Mucosa of descending colon (tissue), 3 donors: ENCODE results near the gene ASTL. TPM values are rescaled to one million over a fixed set of nuclear protein-coding genes. Genes with fewer than 3 reads are reported as not detected.

ENCODE experiments used
- ATAC-seq: fragments of 200-7000 bp; cut with Tn5 transposase; one replicate; pipeline ENCODE4 v1.9.1; 2020; ENCODE audit warnings: mild to moderate bottlenecking, moderate library complexity
- DNase-seq, 3 donors: peaks; one replicate each; pipeline ENCODE4 v3.0.0-alpha.2; 2020
- H3K36me3 ChIP-seq: fragments of 200-600 bp; one replicate; pipeline ENCODE4 v1.8.0; 2021; ENCODE audit warnings: low read depth, mild to moderate bottlenecking
- H3K4me1 ChIP-seq: fragments of 200-600 bp; one replicate; pipeline ENCODE4 v1.8.0; 2021; ENCODE audit warnings: low read depth, mild to moderate bottlenecking
- H3K4me3 ChIP-seq: fragments of 200-600 bp; one replicate; pipeline ENCODE4 v1.8.0; 2021; ENCODE audit warnings: mild to moderate bottlenecking
- H3K9me3 ChIP-seq: fragments of 200-600 bp; one replicate; pipeline ENCODE4 v1.8.0; 2021; ENCODE audit warnings: mild to moderate bottlenecking
- CTCF ChIP-seq: fragments of 200-600 bp; IDR thresholded peaks from one replicate; pipeline ENCODE4 v1.8.0; 2022; ENCODE audit warnings: antibody characterized with exemption, mild to moderate bottlenecking
- intact Hi-C, 2 donors: fragments of 100-400 bp; cut with DNase I in 1 of 2; cut with micrococcal nuclease in 1 of 2; formaldehyde crosslinking; loops; one replicate each; pipeline versions ENCODE4 v1.11.0 to v1.11.1; 2022; cut with DNase I, micrococcal nuclease
- total RNA-seq, 3 donors: library from RNA; stranded (reverse); fragmentation: NEBNext Ultra II Directional in 2 of 3; extraction: Animal tissue kit (Norgen Biotek cat#: 25700) in 2 of 3; gene quantifications; one replicate each; pipeline versions ENCODE4 v1.2.1 to v1.2.4, GENCODE V29; 2021 to 2023
- donor health status: DM: no; HTN: no; CAD: no; lungs with moderate emphysema.
- donor health status: DM: no; HTN: no; CAD: no.
- donor health status: DM: no; HTN: yes; CAD: no.

The ASTL gene
- total RNA-seq, 3 donors from 2014 or later = not detected

DNA sequence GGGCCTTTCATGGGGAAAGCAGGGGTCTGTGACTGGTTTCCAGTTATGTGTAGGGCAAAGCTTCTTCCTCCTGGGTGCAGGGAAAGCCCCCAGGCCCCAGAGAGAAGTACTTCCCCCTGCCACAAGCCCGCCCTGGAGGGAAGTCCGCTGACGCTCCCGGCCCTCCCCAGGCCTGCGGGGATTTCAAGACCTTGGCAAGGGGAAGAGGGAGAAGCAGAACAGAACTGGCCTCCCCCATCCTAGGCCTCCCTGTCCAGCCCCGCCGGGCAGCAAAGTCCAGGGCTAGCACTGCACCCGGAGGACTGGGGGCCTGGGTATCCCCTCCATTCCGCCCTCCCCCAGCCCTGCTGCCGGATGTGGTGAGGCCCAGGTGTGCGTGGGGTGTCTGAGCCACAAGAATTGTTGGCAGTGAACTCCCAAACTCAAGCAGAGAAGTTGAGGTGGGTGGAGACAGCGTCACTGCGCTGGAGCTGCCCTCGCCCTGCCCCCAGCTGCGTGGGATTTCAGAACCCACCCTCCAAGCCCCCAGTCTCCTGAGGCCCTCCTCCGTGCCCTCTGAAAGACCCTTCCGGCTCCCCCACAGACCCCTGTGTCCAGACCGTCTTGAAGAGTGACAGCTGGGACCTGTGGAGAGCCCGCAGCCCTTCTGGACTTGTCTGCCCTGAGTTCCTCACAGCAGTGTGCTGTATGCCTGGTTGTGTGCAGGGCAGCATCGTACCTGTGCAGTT lies 8.0 kb upstream of the ASTL start:
- H3K9me3 ChIP-seq = no peaks in the 10 kb centered on the region
- no peaks in the 10 kb centered on the region for H3K36me3 ChIP-seq
- H3K4me3 ChIP-seq = no peak overlapping the region
- TF ChIP-seq CTCF = no peak
- H3K4me1 ChIP-seq = peaks cover 13% of the 10 kb centered on the region
- intact Hi-C loops = no loop called here
- DNase-seq (peak; percentile 55 to 88 (median 75)), ATAC-seq (peak; percentile 31)

DNA sequence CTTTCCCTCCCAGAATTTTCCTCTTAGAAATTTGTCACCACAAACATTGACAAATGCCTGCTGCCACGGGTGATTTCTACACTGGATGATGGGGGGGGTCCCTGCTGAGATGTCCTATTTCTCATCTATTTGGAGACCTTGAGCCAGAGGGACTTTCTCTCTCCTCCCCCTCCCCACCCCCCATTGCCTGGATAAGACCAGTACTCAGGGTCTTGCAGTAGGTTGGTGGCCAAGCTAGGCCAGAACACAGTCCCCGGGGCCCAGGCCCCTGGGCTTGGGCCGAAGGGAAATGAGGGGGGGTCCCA lies 7.5 kb upstream of the ASTL start:
- Histone ChIP-seq H3K4me3 (no peak overlapping the region), H3K4me1 (peaks cover 13% of the 10 kb centered on the region), H3K36me3 (no peaks in the 10 kb centered on the region), H3K9me3 (no peaks in the 10 kb centered on the region)
- intact Hi-C loops = no loop called here
- no peak for TF ChIP-seq CTCF
- DNase-seq (peak in 1 of 3 donors; percentile 39), ATAC-seq (no peak)

- H3K9me3 ChIP-seq = no peaks in the 10 kb centered on the region
- intact Hi-C loops = no loop called here
- ATAC-seq (peak; percentile 77), DNase-seq (peak; percentile 79 to 92 (median 87))
- peak within 1 kb of the TSS; percentile 12 for H3K4me3 ChIP-seq
- H3K36me3 ChIP-seq = no peaks in the 10 kb centered on the region
- no peak for TF ChIP-seq CTCF
- H3K4me1 ChIP-seq = peaks cover 13% of the 10 kb centered on the region
These were observed 6.9 kb upstream of the ASTL start, which contains the start of gene DUSP2 for GRCh38 chr2:96145036-96145847. TSS of gene DUSP2 (minus strand) at chr2:96145440. CDS start at chr2:96145354, 86 bp downstream.

- ATAC-seq (peak; percentile 14), DNase-seq (peak; percentile 53 to 74 (median 68))
- peaks cover 13% of the 10 kb centered on the region for H3K4me1 ChIP-seq
- intact Hi-C loops = no loop called here
- peak overlapping the region; percentile 12 for H3K4me3 ChIP-seq
- TF ChIP-seq CTCF = no peak
- H3K9me3 ChIP-seq = no peaks in the 10 kb centered on the region
- no peaks in the 10 kb centered on the region for H3K36me3 ChIP-seq
These were observed 6.3 kb upstream of the ASTL start for GRCh38 chr2:96144481-96145035.

- ATAC-seq = no peak
- H3K4me3 ChIP-seq = no peak overlapping the region
- intact Hi-C loops = no loop called here
- H3K4me1 ChIP-seq = peaks cover 17% of the 10 kb centered on the region
- peak; percentile 35 to 62 (median 56) for DNase-seq
- no peak for TF ChIP-seq CTCF
- H3K36me3 ChIP-seq = no peaks in the 10 kb centered on the region
- no peaks in the 10 kb centered on the region for H3K9me3 ChIP-seq
These were observed 5.7 kb upstream of the ASTL start for GRCh38 chr2:96143848-96144480.
